Activated T-cell treated with anti-CD3 and anti-CD28 coated beads for 1 hour (primary cell): Measurements from ENCODE around the gene CHST3.
"Not testable (repeated sequence)": the region's sequence is repeated elsewhere in the genome, so short reads cannot be mapped to it uniquely, and the experiment has no call there.

ENCODE experiments used
- DNase-seq: peaks from one replicate; pipeline ENCODE4 v3.0.0-alpha.2; 2020; ENCODE audit warnings: low read depth

The CHST3 gene

GRCh38 chr10:71964098-71964742 is at the start of gene CHST3:
Gene CHST3 (plus strand): TSS chr10:71964395. CDS start chr10:72005843, 41,448 bp downstream.
- no peak for DNase-seq

- no peak for DNase-seq
Observed at GRCh38 chr10:71916827-71917226, 47.4 kb upstream of the CHST3 start.

- no peak for DNase-seq
Observed at GRCh38 chr10:71918992-71919391, 45.2 kb upstream of the CHST3 start.

GRCh38 chr10:71919956-71920539 is 44.1 kb upstream of the CHST3 start:
- DNase-seq: not testable (repeated sequence)

- no peak for DNase-seq
Observed at GRCh38 chr10:71920540-71921323, 43.5 kb upstream of the CHST3 start.

GRCh38 chr10:71921324-71922027 is 42.7 kb upstream of the CHST3 start:
- no peak for DNase-seq

- no peak for DNase-seq
Observed at GRCh38 chr10:71923138-71923692, 41.0 kb upstream of the CHST3 start.

- DNase-seq: no peak
Observed at GRCh38 chr10:71924771-71925170, 39.4 kb upstream of the CHST3 start.

- no peak for DNase-seq
Observed at GRCh38 chr10:71927159-71927558, 37.0 kb upstream of the CHST3 start.

- no peak for DNase-seq
Observed at GRCh38 chr10:71927776-71928592, 36.2 kb upstream of the CHST3 start.

- DNase-seq: no peak
Observed at GRCh38 chr10:71931295-71931694, 32.9 kb upstream of the CHST3 start.

GRCh38 chr10:71933651-71934050 is 30.5 kb upstream of the CHST3 start:
- no peak for DNase-seq

- no peak for DNase-seq
Observed at GRCh38 chr10:71938211-71938610, 26.0 kb upstream of the CHST3 start.

- no peak for DNase-seq
Observed at GRCh38 chr10:71939304-71939703, 24.9 kb upstream of the CHST3 start.

GRCh38 chr10:71939861-71940474 is 24.2 kb upstream of the CHST3 start:
- no peak for DNase-seq

- no peak for DNase-seq
Observed at GRCh38 chr10:71940752-71941151, 23.4 kb upstream of the CHST3 start.

GRCh38 chr10:71941318-71941717 is 22.9 kb upstream of the CHST3 start:
- DNase-seq: no peak

GRCh38 chr10:71945819-71946474 is 18.2 kb upstream of the CHST3 start:
- no peak for DNase-seq

GRCh38 chr10:71946700-71947099 is 17.5 kb upstream of the CHST3 start:
- DNase-seq: no peak

- DNase-seq: no peak
Observed at GRCh38 chr10:71948496-71949067, 15.6 kb upstream of the CHST3 start.
